Mammary epithelial cell (primary cell): ENCODE measurements around the gene LCT.
"Not testable (repeated sequence)": the region's sequence is repeated elsewhere in the genome, so short reads cannot be mapped to it uniquely, and the experiment has no call there.

Experiments
- EZH2 ChIP-seq: IDR thresholded peaks from 2 replicates; pipeline ENCODE4 v1.6.1; 2012; ENCODE audit warnings: low read length, inconsistent platforms, borderline replicate concordance
- TF ChIP-seq, protein P1 (sequence below), 2 donors: IDR thresholded peaks in 1 of 2; conservative IDR thresholded peaks in 1 of 2; 2 replicates each; pipeline ENCODE4 v1.5.1; 2011 to 2012; ENCODE audit warnings: inconsistent platforms in 2 of 2, low read length in 2 of 2, mild to moderate bottlenecking in 2 of 2, control low read depth in 1 of 2, low read depth in 1 of 2; ENCODE audit not compliant: insufficient read depth in 1 of 2; ENCODE audit errors: extremely low read depth in 1 of 2

DNA sequence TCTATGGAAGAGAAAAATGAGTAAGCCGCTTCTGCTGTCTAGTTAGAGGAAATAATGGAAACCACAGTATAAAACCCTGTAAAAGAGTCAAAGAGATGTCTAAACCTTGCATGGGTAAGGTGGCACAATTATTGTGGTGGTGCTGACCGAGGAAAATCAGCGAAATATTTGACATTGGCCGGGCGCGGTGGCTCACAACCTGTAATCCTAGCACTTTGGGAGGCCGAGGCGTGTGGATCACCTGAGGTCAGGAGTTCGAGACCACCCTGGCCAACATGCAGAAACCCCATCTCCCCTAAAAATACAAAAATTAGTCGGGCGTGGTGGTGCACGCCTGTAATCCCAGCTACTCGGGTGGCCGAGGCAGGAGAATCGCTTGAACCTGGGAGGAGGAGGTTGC lies 39.8 kb upstream of the LCT start:
- TF ChIP-seq, protein P1, sequence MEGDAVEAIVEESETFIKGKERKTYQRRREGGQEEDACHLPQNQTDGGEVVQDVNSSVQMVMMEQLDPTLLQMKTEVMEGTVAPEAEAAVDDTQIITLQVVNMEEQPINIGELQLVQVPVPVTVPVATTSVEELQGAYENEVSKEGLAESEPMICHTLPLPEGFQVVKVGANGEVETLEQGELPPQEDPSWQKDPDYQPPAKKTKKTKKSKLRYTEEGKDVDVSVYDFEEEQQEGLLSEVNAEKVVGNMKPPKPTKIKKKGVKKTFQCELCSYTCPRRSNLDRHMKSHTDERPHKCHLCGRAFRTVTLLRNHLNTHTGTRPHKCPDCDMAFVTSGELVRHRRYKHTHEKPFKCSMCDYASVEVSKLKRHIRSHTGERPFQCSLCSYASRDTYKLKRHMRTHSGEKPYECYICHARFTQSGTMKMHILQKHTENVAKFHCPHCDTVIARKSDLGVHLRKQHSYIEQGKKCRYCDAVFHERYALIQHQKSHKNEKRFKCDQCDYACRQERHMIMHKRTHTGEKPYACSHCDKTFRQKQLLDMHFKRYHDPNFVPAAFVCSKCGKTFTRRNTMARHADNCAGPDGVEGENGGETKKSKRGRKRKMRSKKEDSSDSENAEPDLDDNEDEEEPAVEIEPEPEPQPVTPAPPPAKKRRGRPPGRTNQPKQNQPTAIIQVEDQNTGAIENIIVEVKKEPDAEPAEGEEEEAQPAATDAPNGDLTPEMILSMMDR (conservative IDR thresholded peaks at IDR 0.05 in 1 of 2, IDR thresholded peaks at IDR 0.05 in 1 of 2; ENCODE audit: extremely low read depth in 1 of 2, insufficient read depth in 1 of 2, low read depth in 1 of 2, low read length in 2 of 2), result not testable (repeated sequence)
- TF ChIP-seq EZH2, result not testable (repeated sequence)
